Parathyroid adenoma (tissue), 2 donors: ENCODE results near the gene CIRBP.
A peak's percentile ranks its signal among the peaks of the same experiment; 100 is the strongest.

Source experiments
- H2AFZ ChIP-seq: fragments of 300-600 bp; sonication (generic); one replicate; pipeline ENCODE4 v1.7.0; 2017; ENCODE audit warnings: antibody characterized with exemption, mild to moderate bottlenecking
- H3K27ac ChIP-seq: fragments of 300-600 bp; sonication (generic); one replicate; pipeline ENCODE4 v1.7.0; 2017
- H3K27me3 ChIP-seq: fragments of 300-600 bp; sonication (generic); one replicate; pipeline ENCODE4 v1.7.0; 2017; ENCODE audit warnings: low read length; ENCODE audit not compliant: control insufficient read depth, insufficient read depth
- H3K36me3 ChIP-seq: fragments of 300-600 bp; sonication (generic); one replicate; pipeline ENCODE4 v1.7.0; 2017; ENCODE audit warnings: low read length; ENCODE audit not compliant: control insufficient read depth, insufficient read depth
- H3K4me1 ChIP-seq: fragments of 300-600 bp; sonication (generic); one replicate; pipeline ENCODE4 v1.7.0; 2017; ENCODE audit warnings: control low read depth
- H3K4me2 ChIP-seq: fragments of 300-600 bp; sonication (generic); one replicate; pipeline ENCODE4 v1.7.0; 2017; ENCODE audit warnings: low read length
- H3K4me3 ChIP-seq: fragments of 300-600 bp; sonication (generic); one replicate; pipeline ENCODE4 v1.7.0; 2017; ENCODE audit warnings: low read depth, low read length
- H3K79me2 ChIP-seq: fragments of 300-600 bp; sonication (generic); one replicate; pipeline ENCODE4 v1.7.0; 2017; ENCODE audit warnings: control low read depth
- H3K9ac ChIP-seq: fragments of 300-600 bp; sonication (generic); one replicate; pipeline ENCODE4 v1.7.0; 2017; ENCODE audit warnings: mild to moderate bottlenecking
- H3K9me3 ChIP-seq: fragments of 300-600 bp; sonication (generic); one replicate; pipeline ENCODE4 v1.7.0; 2017; ENCODE audit warnings: low read length; ENCODE audit not compliant: control insufficient read depth
- CTCF ChIP-seq: fragments of 300-600 bp; sonication (generic); IDR thresholded peaks from one replicate; pipeline ENCODE4 v1.7.0; 2017; ENCODE audit warnings: antibody characterized with exemption, mild to moderate bottlenecking
- donor health status: primary hyperparathyroidism.

Gene CIRBP

GRCh38 chr19:1276628-1277022, 7.5 kb downstream of the CIRBP start:
- H3K27me3 ChIP-seq = no peaks in the 10 kb centered on the region
- TF ChIP-seq CTCF = no peak
- H3K9me3 ChIP-seq = no peaks in the 10 kb centered on the region
- H2AFZ ChIP-seq = no peak overlapping the region
- H3K4me2 ChIP-seq = peak overlapping the region; percentile 97
- peaks cover 17% of the 10 kb centered on the region for H3K79me2 ChIP-seq
- peaks cover 21% of the 10 kb centered on the region for H3K4me1 ChIP-seq
- H3K4me3 ChIP-seq = no peak overlapping the region
- no peak overlapping the region for H3K27ac ChIP-seq
- no peaks in the 10 kb centered on the region for H3K36me3 ChIP-seq
- no peak overlapping the region for H3K9ac ChIP-seq

- no peak overlapping the region for H3K27ac ChIP-seq
- H3K36me3 ChIP-seq = no peaks in the 10 kb centered on the region
- H3K27me3 ChIP-seq = no peaks in the 10 kb centered on the region
- TF ChIP-seq CTCF = no peak
- H3K4me2 ChIP-seq = no peak overlapping the region
- peaks cover 17% of the 10 kb centered on the region for H3K4me1 ChIP-seq
- H3K79me2 ChIP-seq = peaks cover 13% of the 10 kb centered on the region
- no peak overlapping the region for H3K9ac ChIP-seq
- H2AFZ ChIP-seq = no peak overlapping the region
- H3K9me3 ChIP-seq = no peaks in the 10 kb centered on the region
- no peak overlapping the region for H3K4me3 ChIP-seq
These were observed 7.9 kb downstream of the CIRBP start for GRCh38 chr19:1277061-1277460.

GRCh38 chr19:1278074-1278473, 8.9 kb downstream of the CIRBP start:
- no peaks in the 10 kb centered on the region for H3K27me3 ChIP-seq
- no peaks in the 10 kb centered on the region for H3K36me3 ChIP-seq
- no peaks in the 10 kb centered on the region for H3K9me3 ChIP-seq
- H3K9ac ChIP-seq = no peak overlapping the region
- no peak overlapping the region for H2AFZ ChIP-seq
- peaks cover 17% of the 10 kb centered on the region for H3K4me1 ChIP-seq
- no peak for TF ChIP-seq CTCF
- H3K79me2 ChIP-seq = peaks cover 5% of the 10 kb centered on the region
- no peak overlapping the region for H3K27ac ChIP-seq
- no peak overlapping the region for H3K4me3 ChIP-seq
- H3K4me2 ChIP-seq = no peak overlapping the region

GRCh38 chr19:1278713-1279660, 9.9 kb downstream of the CIRBP start:
- Histone ChIP-seq H3K4me2 (no peak overlapping the region), H3K27me3 (no peaks in the 10 kb centered on the region), H3K9me3 (no peaks in the 10 kb centered on the region), H3K79me2 (peaks cover 2% of the 10 kb centered on the region), H3K36me3 (no peaks in the 10 kb centered on the region), H3K9ac (no peak overlapping the region), H2AFZ (no peak overlapping the region), H3K4me1 (peaks cover 17% of the 10 kb centered on the region), H3K4me3 (no peak overlapping the region), H3K27ac (no peak overlapping the region)
- no peak for TF ChIP-seq CTCF
